Mononuclear cell (primary cell): ENCODE data around the gene PPP1R14D. TPM values are rescaled to one million over a fixed set of nuclear protein-coding genes. Genes with fewer than 3 reads are reported as not detected.

ENCODE experiments used
- H3K27me3 ChIP-seq: 2 replicates; pipeline ENCODE4 v1.6.0; 2011; ENCODE audit warnings: low read length, control low read depth; ENCODE audit not compliant: insufficient read depth
- H3K4me1 ChIP-seq: 2 replicates; pipeline ENCODE4 v1.5.1; 2011; ENCODE audit warnings: mild to moderate bottlenecking, low read length, control low read depth; ENCODE audit not compliant: insufficient read depth
- H3K4me3 ChIP-seq: 2 replicates; pipeline ENCODE4 v1.5.1; 2011; ENCODE audit warnings: mild to moderate bottlenecking, low read length, moderate library complexity
- H3K9me3 ChIP-seq: 2 replicates; pipeline ENCODE4 v1.5.1; 2011; ENCODE audit warnings: low read depth, mild to moderate bottlenecking, control low read depth, low read length
- total RNA-seq: library from RNA; depleted of rRNA; stranded (reverse); fragments of >200 nt; gene quantifications from one replicate; pipeline ENCODE4 v1.2.3, GENCODE V29; 2012

The PPP1R14D gene
- total RNA-seq, 1 donor: not detected

DNA sequence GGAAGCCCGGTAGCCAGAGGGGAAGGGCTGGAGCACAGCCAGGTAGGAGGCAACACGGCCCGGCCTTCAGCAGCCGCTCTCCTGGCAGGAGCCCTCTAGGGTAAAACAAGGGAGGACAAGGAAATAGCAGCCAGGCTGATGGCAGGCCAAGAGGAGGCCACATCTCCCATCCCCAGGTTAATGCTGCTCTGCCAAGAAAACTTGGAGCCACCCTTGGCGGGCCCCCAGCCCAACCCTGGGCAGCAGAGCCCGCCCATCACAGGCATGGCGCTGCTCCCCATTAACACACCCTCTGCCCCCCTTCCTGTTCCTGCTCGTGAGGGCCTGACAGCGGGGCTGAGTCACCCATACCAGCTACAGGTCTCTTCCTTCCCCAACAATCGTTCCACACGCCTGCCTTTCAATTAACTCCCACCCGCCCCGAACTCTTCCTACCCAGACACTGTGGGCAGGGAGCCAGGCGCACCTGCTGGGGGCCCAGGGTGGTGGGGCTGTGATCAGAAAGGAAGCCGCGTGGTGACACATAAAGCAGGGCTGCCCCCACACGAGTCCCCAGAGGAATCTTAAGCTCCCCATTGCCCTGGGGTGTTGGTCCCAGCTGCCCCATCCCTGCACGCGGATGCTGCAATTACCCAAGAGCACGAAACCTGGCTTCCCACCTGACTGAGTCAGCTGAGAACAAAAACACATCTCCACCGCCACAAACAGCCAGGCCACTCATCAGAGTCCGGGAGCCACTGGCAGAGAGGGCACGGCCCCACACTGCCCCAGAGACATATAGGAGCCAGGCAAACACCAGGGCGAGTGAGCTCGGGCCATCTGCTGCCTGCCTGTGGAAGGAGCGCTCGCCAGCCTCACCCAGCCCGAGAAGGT, 59.0 kb downstream of the PPP1R14D start, which contains the start of gene C15orf62:
C15orf62 (plus strand) TSS at position 707 of the 873 bp plus-strand sequence. CDS start 516 bp downstream, outside the sequence.
- Histone ChIP-seq H3K27me3 (no peaks in the 10 kb centered on the region), H3K4me3 (no peak within 1 kb of the TSS), H3K9me3 (no peaks in the 10 kb centered on the region), H3K4me1 (peaks cover 41% of the 10 kb centered on the region)

DNA sequence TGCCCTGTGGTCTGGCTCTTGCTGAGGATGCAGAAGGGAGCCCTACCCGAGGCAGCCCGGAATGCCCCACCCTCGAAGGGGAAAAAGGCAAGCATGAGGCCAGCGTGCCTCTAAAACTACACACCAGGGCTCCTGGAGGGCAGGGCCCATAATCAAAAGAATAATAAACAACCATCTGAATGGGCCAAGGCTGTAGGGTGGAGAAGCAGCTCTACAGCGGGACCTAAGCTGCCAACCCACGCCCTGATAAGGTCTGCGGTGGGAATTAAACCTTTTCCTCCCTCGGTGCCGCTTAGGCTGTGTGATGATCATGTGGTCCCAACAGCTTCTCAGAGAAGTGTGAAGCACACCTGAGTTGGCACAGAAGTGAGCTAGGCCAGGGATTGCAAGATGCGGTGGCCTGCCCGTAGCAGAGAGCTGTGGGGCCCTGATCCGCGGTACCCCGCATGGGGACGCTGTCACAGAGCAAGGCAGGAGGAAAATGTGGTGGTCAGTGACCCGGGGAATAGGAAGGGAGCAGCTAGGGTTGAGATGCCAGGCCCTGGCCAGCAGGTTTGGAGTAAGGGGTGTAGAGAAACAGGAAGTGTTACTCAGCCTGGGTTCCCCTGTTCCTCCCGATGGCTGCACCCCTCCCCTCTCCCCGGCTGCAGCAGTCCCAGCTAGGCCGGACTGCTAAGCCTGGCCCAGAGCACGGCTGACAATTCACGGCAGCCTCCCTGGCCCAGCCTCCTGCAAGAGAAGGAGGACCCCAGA, 59.8 kb downstream of the PPP1R14D start:
- H3K9me3 ChIP-seq: no peaks in the 10 kb centered on the region
- no peak overlapping the region for H3K4me3 ChIP-seq
- no peaks in the 10 kb centered on the region for H3K27me3 ChIP-seq
- H3K4me1 ChIP-seq: peaks cover 49% of the 10 kb centered on the region

DNA sequence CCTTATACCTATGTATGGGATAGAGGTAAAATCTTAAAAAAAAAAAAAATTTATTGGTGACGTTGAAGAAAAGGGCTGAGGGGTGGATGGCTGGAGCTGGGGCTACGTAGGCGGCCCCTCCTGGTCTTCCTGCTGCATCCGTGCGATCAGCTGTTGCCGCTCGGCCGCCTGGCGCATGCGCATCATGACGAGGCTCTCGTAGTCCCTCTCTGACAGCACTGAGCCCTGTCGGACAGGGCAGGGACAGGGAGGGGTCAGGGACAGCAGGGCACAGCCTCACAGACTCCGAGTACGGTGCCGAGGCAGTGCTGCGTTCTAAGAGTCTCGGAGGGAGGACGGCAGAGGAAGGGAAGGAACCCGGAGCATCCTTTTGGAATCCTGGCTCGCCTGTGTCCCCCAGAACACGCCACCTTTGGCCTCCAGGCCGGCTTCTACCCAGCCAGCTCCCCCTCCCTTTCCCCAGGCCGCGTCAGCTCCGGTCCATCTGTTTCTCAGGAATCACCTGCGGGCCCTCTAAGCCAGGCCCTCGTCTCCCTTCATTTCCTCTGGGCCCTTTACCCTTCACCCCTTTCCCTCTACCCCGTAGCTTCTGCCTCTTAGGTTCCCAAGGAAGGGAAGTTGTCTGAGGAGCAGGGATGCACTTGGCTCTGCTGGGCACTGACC, 60.5 kb downstream of the PPP1R14D start:
- Histone ChIP-seq H3K4me3 (no peak overlapping the region), H3K27me3 (no peaks in the 10 kb centered on the region), H3K4me1 (peaks cover 55% of the 10 kb centered on the region), H3K9me3 (no peaks in the 10 kb centered on the region)

DNA sequence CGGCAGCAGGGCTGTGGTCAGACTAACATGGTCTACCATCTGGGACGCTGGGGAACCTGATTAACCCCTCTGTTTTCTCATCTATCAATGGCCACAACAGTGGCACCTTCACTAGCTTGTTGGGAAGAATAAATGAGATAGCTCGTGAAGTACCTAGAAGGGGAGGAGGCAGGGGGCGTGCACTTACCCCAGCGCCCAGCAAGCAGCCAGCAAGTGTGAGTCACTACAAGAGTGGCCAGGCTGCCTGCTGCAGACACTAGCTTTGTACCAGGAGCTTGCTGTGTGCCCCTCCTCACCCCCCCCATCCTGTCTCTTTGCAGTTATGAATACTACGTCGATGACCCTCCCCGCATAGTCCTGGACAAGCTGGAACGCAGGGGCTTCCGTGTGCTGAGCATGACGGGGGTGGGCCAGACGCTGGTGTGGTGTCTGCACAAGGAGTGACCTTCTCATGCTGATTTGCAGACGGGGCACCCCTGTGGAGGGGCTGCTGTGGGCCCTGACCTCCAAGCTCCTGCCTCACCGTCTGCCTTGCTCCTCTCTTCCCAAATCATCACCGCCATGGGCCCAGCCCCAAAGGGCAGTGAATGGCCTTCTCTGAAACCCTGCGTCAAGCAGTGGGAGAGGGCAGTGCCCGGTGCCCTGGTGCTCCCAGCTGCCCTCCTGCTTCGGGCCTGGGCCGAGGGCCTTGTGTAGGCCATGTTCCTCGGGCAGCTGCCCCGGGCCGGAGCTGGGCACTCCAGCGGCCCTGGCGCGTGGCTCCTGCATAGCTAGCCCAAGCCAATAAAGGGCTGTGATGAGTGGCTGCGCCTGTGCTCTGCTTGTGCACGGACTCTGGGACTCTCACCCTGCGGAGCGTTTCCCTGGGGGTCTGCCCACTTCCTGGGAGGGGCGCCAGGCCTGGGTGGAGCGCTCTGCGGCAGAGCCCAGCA, 61.3 kb downstream of the PPP1R14D start:
- H3K4me1 ChIP-seq: peaks cover 61% of the 10 kb centered on the region
- H3K27me3 ChIP-seq: no peaks in the 10 kb centered on the region
- H3K4me3 ChIP-seq: no peak overlapping the region
- no peaks in the 10 kb centered on the region for H3K9me3 ChIP-seq

DNA sequence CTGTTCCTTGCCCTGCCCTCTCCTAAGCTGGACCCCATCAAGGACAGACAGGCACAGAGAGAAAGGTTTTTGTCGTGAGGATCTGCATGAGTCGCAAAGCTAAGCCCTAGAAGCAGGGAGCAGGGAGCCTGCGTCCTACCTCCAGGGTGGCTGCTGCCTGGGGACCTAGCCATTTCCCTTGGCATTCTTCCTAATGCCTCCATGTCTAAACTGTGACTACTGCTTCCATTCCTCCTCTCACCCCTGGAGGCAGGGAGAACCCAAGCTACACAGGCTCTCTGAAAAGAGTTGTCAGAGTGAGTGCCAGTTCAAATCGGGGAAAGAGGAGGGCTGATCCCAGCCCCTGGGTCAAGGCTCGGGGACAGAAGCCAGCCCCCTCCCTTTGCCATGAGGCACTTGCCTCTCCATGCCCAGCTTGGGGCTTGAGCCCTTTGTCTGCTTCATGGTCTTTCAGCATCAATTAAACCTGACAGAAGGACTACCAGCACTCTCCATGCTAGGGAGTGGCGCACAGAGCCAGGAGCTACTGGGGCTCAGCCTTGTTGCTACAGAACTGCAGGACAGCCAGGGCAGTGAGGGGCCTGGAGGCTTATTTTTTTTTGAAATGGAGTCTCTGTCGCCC, 62.2 kb downstream of the PPP1R14D start:
- peaks cover 61% of the 10 kb centered on the region for H3K4me1 ChIP-seq
- no peaks in the 10 kb centered on the region for H3K27me3 ChIP-seq

More for the DNA sequence above, 62.2 kb downstream of the PPP1R14D start:
- H3K4me3 ChIP-seq: no peak overlapping the region
- H3K9me3 ChIP-seq: no peaks in the 10 kb centered on the region

Other genes starting within 250 kb of the PPP1R14D start
- 3.3 TPM for gene KNL1, start 234.5 kb downstream of the PPP1R14D start, total RNA-seq
- gene RAD51, start 133.5 kb downstream of the PPP1R14D start, total RNA-seq: 1.2 TPM
- 13.9 TPM for gene RMDN3, start 73.5 kb downstream of the PPP1R14D start, total RNA-seq
- 15.5 TPM for gene GCHFR, start 64.6 kb downstream of the PPP1R14D start, total RNA-seq
- 0.73 TPM for gene C15orf62, start 58.7 kb downstream of the PPP1R14D start, total RNA-seq
- 7.2 TPM for gene ZFYVE19, start 21.6 kb downstream of the PPP1R14D start, total RNA-seq
- 7.2 TPM for gene DNAJC17, start 21.2 kb downstream of the PPP1R14D start, total RNA-seq
- gene SPINT1, start 15.3 kb upstream of the PPP1R14D start, total RNA-seq: 4.2 TPM
- not detected for gene RHOV, start 45.5 kb upstream of the PPP1R14D start, total RNA-seq
- 28.7 TPM for gene VPS18, start 65.7 kb upstream of the PPP1R14D start, total RNA-seq
- gene DLL4, start 100.6 kb upstream of the PPP1R14D start, total RNA-seq: not detected
- 0.52 TPM for gene CHAC1, start 124.8 kb upstream of the PPP1R14D start, total RNA-seq